ENCODE measurements around the gene BCAS1. TPM values are rescaled to one million over a fixed set of nuclear protein-coding genes. Genes with fewer than 3 reads are reported as not detected.

The BCAS1 gene
- total RNA-seq, 1 experiment from 2014 or later = 1.2 TPM

GRCh38 chr20:54076259-54076658 lies 5.9 kb upstream of the BCAS1 start:
- no peaks in the 10 kb centered on the region for H3K36me3 Mint-ChIP-seq (ENCODE audit: insufficient read depth, unreplicated experiment)
- peaks cover 3% of the 10 kb centered on the region for H3K27me3 Mint-ChIP-seq (ENCODE audit: insufficient read depth, unreplicated experiment)
- intact Hi-C loops (cut with micrococcal nuclease; ENCODE audit: unreplicated experiment) = no loop called here
- H3K27ac Mint-ChIP-seq (ENCODE audit: unreplicated experiment) = no peak overlapping the region
- BruUV-seq (replicated peaks) = no TSS peak
- ChIA-PET CTCF (no interaction called here), POLR2A (no interaction called here)
- no peaks in the 10 kb centered on the region for H3K36me3 ChIP-seq (ENCODE audit: control insufficient read depth, insufficient read depth, low read length)
- H3K4me1 ChIP-seq = no peaks in the 10 kb centered on the region
- no peaks in the 10 kb centered on the region for H3K9me3 ChIP-seq
- H3K4me3 Mint-ChIP-seq (ENCODE audit: unreplicated experiment) = no peak overlapping the region
- H3K9me3 Mint-ChIP-seq (ENCODE audit: unreplicated experiment) = no peaks in the 10 kb centered on the region
- no peak for TF ChIP-seq CTCF (IDR thresholded peaks at IDR 0.05; ENCODE audit: insufficient read depth in 1 of 2, low read depth in 1 of 2, low read length in 1 of 2, severe bottlenecking in 1 of 2, unreplicated experiment in 1 of 2)
- no peaks in the 10 kb centered on the region for H3K27me3 ChIP-seq (replicated peaks; ENCODE audit: control insufficient read depth, insufficient read depth, low read length)
- no peak for DNase-seq
- H3K4me3 ChIP-seq (ENCODE audit: low read depth, low read length) = no peak overlapping the region
- peaks cover 7% of the 10 kb centered on the region for H3K4me1 Mint-ChIP-seq (ENCODE audit: low read depth, unreplicated experiment)

GRCh38 chr20:54075322-54075721 lies 4.9 kb upstream of the BCAS1 start:
- no peak for TF ChIP-seq CTCF (IDR thresholded peaks at IDR 0.05; ENCODE audit: insufficient read depth in 1 of 2, low read depth in 1 of 2, low read length in 1 of 2, severe bottlenecking in 1 of 2, unreplicated experiment in 1 of 2)
- peaks cover 3% of the 10 kb centered on the region for H3K27me3 Mint-ChIP-seq (ENCODE audit: insufficient read depth, unreplicated experiment)
- Histone ChIP-seq H3K4me3 (ENCODE audit: low read depth, low read length) (no peak overlapping the region), H3K4me1 (peaks cover 7% of the 10 kb centered on the region), H3K9me3 (no peaks in the 10 kb centered on the region), H3K36me3 (ENCODE audit: control insufficient read depth, insufficient read depth, low read length) (no peaks in the 10 kb centered on the region), H3K27me3 (replicated peaks; ENCODE audit: control insufficient read depth, insufficient read depth, low read length) (no peaks in the 10 kb centered on the region)
- no peaks in the 10 kb centered on the region for H3K36me3 Mint-ChIP-seq (ENCODE audit: insufficient read depth, unreplicated experiment)
- no TSS peak for BruUV-seq (replicated peaks)
- H3K4me3 Mint-ChIP-seq (ENCODE audit: unreplicated experiment) = no peak overlapping the region
- POLR2A ChIA-PET = no interaction called here
- peaks cover 13% of the 10 kb centered on the region for H3K4me1 Mint-ChIP-seq (ENCODE audit: low read depth, unreplicated experiment)
- intact Hi-C loops (cut with micrococcal nuclease; ENCODE audit: unreplicated experiment) = no loop called here
- CTCF ChIA-PET = no interaction called here
- no peak overlapping the region for H3K27ac Mint-ChIP-seq (ENCODE audit: unreplicated experiment)
- no peak for DNase-seq
- H3K9me3 Mint-ChIP-seq (ENCODE audit: unreplicated experiment) = no peaks in the 10 kb centered on the region

GRCh38 chr20:54074511-54074910 lies 4.1 kb upstream of the BCAS1 start:
- Histone ChIP-seq H3K4me3 (ENCODE audit: low read depth, low read length) (no peak overlapping the region), H3K4me1 (peaks cover 15% of the 10 kb centered on the region), H3K36me3 (ENCODE audit: control insufficient read depth, insufficient read depth, low read length) (no peaks in the 10 kb centered on the region), H3K9me3 (no peaks in the 10 kb centered on the region), H3K27me3 (replicated peaks; ENCODE audit: control insufficient read depth, insufficient read depth, low read length) (no peaks in the 10 kb centered on the region)
- no peaks in the 10 kb centered on the region for H3K9me3 Mint-ChIP-seq (ENCODE audit: unreplicated experiment)
- no peak for TF ChIP-seq CTCF (IDR thresholded peaks at IDR 0.05; ENCODE audit: insufficient read depth in 1 of 2, low read depth in 1 of 2, low read length in 1 of 2, severe bottlenecking in 1 of 2, unreplicated experiment in 1 of 2)
- ChIA-PET CTCF (no interaction called here), POLR2A (no interaction called here)
- H3K36me3 Mint-ChIP-seq (ENCODE audit: insufficient read depth, unreplicated experiment) = no peaks in the 10 kb centered on the region
- peaks cover 3% of the 10 kb centered on the region for H3K27me3 Mint-ChIP-seq (ENCODE audit: insufficient read depth, unreplicated experiment)
- BruUV-seq (replicated peaks) = no TSS peak
- no peak for DNase-seq
- H3K4me3 Mint-ChIP-seq (ENCODE audit: unreplicated experiment) = no peak overlapping the region
- H3K27ac Mint-ChIP-seq (ENCODE audit: unreplicated experiment) = no peak overlapping the region
- intact Hi-C loops (cut with micrococcal nuclease; ENCODE audit: unreplicated experiment) = no loop called here
- peaks cover 21% of the 10 kb centered on the region for H3K4me1 Mint-ChIP-seq (ENCODE audit: low read depth, unreplicated experiment)
